ENCODE data around the gene VAMP4.

The VAMP4 gene

GRCh38 chr1:171784784-171785183 lies 42.9 kb upstream of the VAMP4 start:
- ChIA-PET CTCF (no interaction called here), POLR2A (no interaction called here)
- no peak for DNase-seq (ENCODE audit: extremely low spot score)
- TF ChIP-seq PKNOX1 (IDR thresholded peaks at IDR 0.05) (no peak), L3MBTL2 (conservative IDR thresholded peaks at IDR 0.05) (no peak), CTBP1 (IDR thresholded peaks at IDR 0.05; ENCODE audit: borderline replicate concordance) (no peak), SP1 (IDR thresholded peaks at IDR 0.05) (no peak), SUZ12 (IDR thresholded peaks at IDR 0.05) (no peak), TARDBP (IDR thresholded peaks at IDR 0.05) (no peak), FOXK2 (IDR thresholded peaks at IDR 0.05) (no peak), ZNF384 (IDR thresholded peaks at IDR 0.05) (no peak), BHLHE40 (IDR thresholded peaks at IDR 0.05; ENCODE audit: borderline replicate concordance) (no peak), ARNT (IDR thresholded peaks at IDR 0.05) (no peak), ELF4 (IDR thresholded peaks at IDR 0.05) (no peak), FOXM1 (IDR thresholded peaks at IDR 0.05; ENCODE audit: borderline replicate concordance) (no peak), HDGF (IDR thresholded peaks at IDR 0.05; ENCODE audit: borderline replicate concordance) (no peak), FOXA1 (IDR thresholded peaks at IDR 0.05) (no peak), LEF1 (IDR thresholded peaks at IDR 0.05; ENCODE audit: borderline replicate concordance) (no peak), NFRKB (IDR thresholded peaks at IDR 0.05) (no peak)

GRCh38 chr1:171783816-171784530 lies 42.1 kb upstream of the VAMP4 start:
- ChIA-PET POLR2A (interaction anchor here (1.8 kb wide), 1 partner anchor 42 kb away, joined by 6 read pairs; the partner anchor contains the start of gene VAMP4), CTCF (no interaction called here)
- TF ChIP-seq ZNF384 (IDR thresholded peaks at IDR 0.05) (no peak), LEF1 (IDR thresholded peaks at IDR 0.05; ENCODE audit: borderline replicate concordance) (no peak), L3MBTL2 (conservative IDR thresholded peaks at IDR 0.05) (no peak), ELF4 (IDR thresholded peaks at IDR 0.05) (no peak), FOXM1 (IDR thresholded peaks at IDR 0.05; ENCODE audit: borderline replicate concordance) (no peak)
- DNase-seq (ENCODE audit: extremely low spot score) = no peak

GRCh38 chr1:171781176-171781875 lies 39.5 kb upstream of the VAMP4 start, which contains the start of gene METTL13:
Gene METTL13 (plus strand): TSS chr1:171781660. CDS start chr1:171781968, 308 bp downstream.
- peak; percentile 98 for DNase-seq (ENCODE audit: extremely low spot score)
- CTCF ChIA-PET = interaction anchor here (1.0 to 1.5 kb wide), 3 partner anchors 19 to 136 kb away, joined by 3 to 6 read pairs (median 3); no protein-coding TSS in a partner anchor
- TF ChIP-seq BHLHE40 (IDR thresholded peaks at IDR 0.05; ENCODE audit: borderline replicate concordance) = no peak
- no peak for TF ChIP-seq SUZ12 (IDR thresholded peaks at IDR 0.05)
- TF ChIP-seq FOXK2 (IDR thresholded peaks at IDR 0.05) = no peak
- TF ChIP-seq TARDBP (IDR thresholded peaks at IDR 0.05) = no peak
- no peak for TF ChIP-seq SP1 (IDR thresholded peaks at IDR 0.05)
- peak; percentile 63 for TF ChIP-seq ELF4 (IDR thresholded peaks at IDR 0.05)
- no peak for TF ChIP-seq CTBP1 (IDR thresholded peaks at IDR 0.05; ENCODE audit: borderline replicate concordance)
- peak; percentile 91 for TF ChIP-seq FOXM1 (IDR thresholded peaks at IDR 0.05; ENCODE audit: borderline replicate concordance)
- TF ChIP-seq ARNT (IDR thresholded peaks at IDR 0.05) = no peak
- TF ChIP-seq NFRKB (IDR thresholded peaks at IDR 0.05) = no peak
- TF ChIP-seq L3MBTL2 (conservative IDR thresholded peaks at IDR 0.05) = peak; percentile 98
- TF ChIP-seq PKNOX1 (IDR thresholded peaks at IDR 0.05) = 0 out of 2 replicates have a peak, but pooled peaks have one; percentile 17
- no peak for TF ChIP-seq FOXA1 (IDR thresholded peaks at IDR 0.05)
- TF ChIP-seq LEF1 (IDR thresholded peaks at IDR 0.05; ENCODE audit: borderline replicate concordance) = no peak
- no peak for TF ChIP-seq ZNF384 (IDR thresholded peaks at IDR 0.05)
- no peak; the same call in 1 of the 2 replicates for TF ChIP-seq HDGF (IDR thresholded peaks at IDR 0.05; ENCODE audit: borderline replicate concordance)
- POLR2A ChIA-PET = interaction anchor here (0.6 to 1.9 kb wide), 12 partner anchors 9 to 296 kb away, joined by 3 to 17 read pairs (median 4); partner anchors contain the start of genes DNM3, PRRC2C and VAMP4

GRCh38 chr1:171780583-171781175 lies 38.8 kb upstream of the VAMP4 start:
- TF ChIP-seq ZNF384 (IDR thresholded peaks at IDR 0.05) (peak; percentile 66; the same call in 1 of the 2 replicates), L3MBTL2 (conservative IDR thresholded peaks at IDR 0.05) (peak; percentile 29), TARDBP (IDR thresholded peaks at IDR 0.05) (no peak)
- ChIA-PET CTCF (interaction anchor here (0.7 to 1.5 kb wide), 4 partner anchors 20 to 136 kb away, joined by 3 to 6 read pairs (median 3); no protein-coding TSS in a partner anchor), POLR2A (interaction anchor here (0.6 to 1.9 kb wide), 9 partner anchors 10 to 295 kb away, joined by 3 to 17 read pairs (median 4); partner anchors contain the start of genes DNM3, PRRC2C and VAMP4)
- DNase-seq (ENCODE audit: extremely low spot score) = no peak

GRCh38 chr1:171772312-171772711 lies 30.4 kb upstream of the VAMP4 start:
- ChIA-PET CTCF (no interaction called here), POLR2A (no interaction called here)
- TF ChIP-seq FOXA1 (IDR thresholded peaks at IDR 0.05) = no peak
- TF ChIP-seq L3MBTL2 (conservative IDR thresholded peaks at IDR 0.05) = no peak
- TF ChIP-seq HDGF (IDR thresholded peaks at IDR 0.05; ENCODE audit: borderline replicate concordance) = no peak
- no peak for TF ChIP-seq CTBP1 (IDR thresholded peaks at IDR 0.05; ENCODE audit: borderline replicate concordance)
- no peak for DNase-seq (ENCODE audit: extremely low spot score)

- ChIA-PET CTCF (no interaction called here), POLR2A (no interaction called here)
- no peak for TF ChIP-seq ELF4 (IDR thresholded peaks at IDR 0.05)
- TF ChIP-seq BHLHE40 (IDR thresholded peaks at IDR 0.05; ENCODE audit: borderline replicate concordance) = no peak
- no peak for TF ChIP-seq FOXM1 (IDR thresholded peaks at IDR 0.05; ENCODE audit: borderline replicate concordance)
- no peak for TF ChIP-seq PKNOX1 (IDR thresholded peaks at IDR 0.05)
- TF ChIP-seq HDGF (IDR thresholded peaks at IDR 0.05; ENCODE audit: borderline replicate concordance) = no peak
- TF ChIP-seq FOXA1 (IDR thresholded peaks at IDR 0.05) = no peak
- no peak for TF ChIP-seq L3MBTL2 (conservative IDR thresholded peaks at IDR 0.05)
- no peak for TF ChIP-seq NFRKB (IDR thresholded peaks at IDR 0.05)
- no peak for DNase-seq (ENCODE audit: extremely low spot score)
Observed at GRCh38 chr1:171769754-171770153, 27.9 kb upstream of the VAMP4 start.
